ENCODE results near the gene SPIN2A.

- TF ChIP-seq, protein P1, sequence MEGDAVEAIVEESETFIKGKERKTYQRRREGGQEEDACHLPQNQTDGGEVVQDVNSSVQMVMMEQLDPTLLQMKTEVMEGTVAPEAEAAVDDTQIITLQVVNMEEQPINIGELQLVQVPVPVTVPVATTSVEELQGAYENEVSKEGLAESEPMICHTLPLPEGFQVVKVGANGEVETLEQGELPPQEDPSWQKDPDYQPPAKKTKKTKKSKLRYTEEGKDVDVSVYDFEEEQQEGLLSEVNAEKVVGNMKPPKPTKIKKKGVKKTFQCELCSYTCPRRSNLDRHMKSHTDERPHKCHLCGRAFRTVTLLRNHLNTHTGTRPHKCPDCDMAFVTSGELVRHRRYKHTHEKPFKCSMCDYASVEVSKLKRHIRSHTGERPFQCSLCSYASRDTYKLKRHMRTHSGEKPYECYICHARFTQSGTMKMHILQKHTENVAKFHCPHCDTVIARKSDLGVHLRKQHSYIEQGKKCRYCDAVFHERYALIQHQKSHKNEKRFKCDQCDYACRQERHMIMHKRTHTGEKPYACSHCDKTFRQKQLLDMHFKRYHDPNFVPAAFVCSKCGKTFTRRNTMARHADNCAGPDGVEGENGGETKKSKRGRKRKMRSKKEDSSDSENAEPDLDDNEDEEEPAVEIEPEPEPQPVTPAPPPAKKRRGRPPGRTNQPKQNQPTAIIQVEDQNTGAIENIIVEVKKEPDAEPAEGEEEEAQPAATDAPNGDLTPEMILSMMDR (IDR thresholded peaks at IDR 0.05; ENCODE audit: insufficient read depth, low read depth, low read length), result no peak
- no peak for TF ChIP-seq EZH2 (IDR thresholded peaks at IDR 0.05; ENCODE audit: insufficient read depth, low read length)
Observed at GRCh38 chrX:57119416-57119815, 17.8 kb downstream of the SPIN2A start.

Measured in astrocyte (in vitro differentiated cells and primary cell).